GM23248 (cell line): ENCODE results near the gene DPH3. TPM values are rescaled to one million over a fixed set of nuclear protein-coding genes. Genes with fewer than 3 reads are reported as not detected.

ENCODE experiments used
- DNase-seq: peaks from one replicate; pipeline ENCODE4 v3.0.0-alpha.2; 2015
- H2AFZ ChIP-seq: fragments of 200-600 bp; sonication (generic); 2 replicates; pipeline ENCODE4 v1.6.1; 2016; ENCODE audit warnings: antibody characterized with exemption
- H3F3A ChIP-seq: fragments of 200-600 bp; sonication (generic); 2 replicates; pipeline ENCODE4 v1.6.1; 2016; ENCODE audit warnings: mild to moderate bottlenecking, antibody characterized with exemption, mixed run types; ENCODE audit not compliant: insufficient read depth
- H3K27ac ChIP-seq: fragments of 200-600 bp; sonication (generic); 2 replicates; pipeline ENCODE4 v1.5.1; 2016; ENCODE audit warnings: mild to moderate bottlenecking
- H3K27me3 ChIP-seq: fragments of 200-600 bp; sonication (generic); replicated peaks from 2 replicates; pipeline ENCODE4 v1.6.1; 2016; ENCODE audit warnings: mild to moderate bottlenecking; ENCODE audit not compliant: insufficient read depth
- H3K36me3 ChIP-seq: fragments of 200-600 bp; sonication (generic); 2 replicates; pipeline ENCODE4 v1.6.1; 2016; ENCODE audit warnings: low read depth, mild to moderate bottlenecking
- H3K4me1 ChIP-seq: fragments of 200-600 bp; sonication (generic); 2 replicates; pipeline ENCODE4 v1.6.1; 2016; ENCODE audit warnings: mild to moderate bottlenecking; ENCODE audit not compliant: insufficient read depth
- H3K4me2 ChIP-seq: fragments of 200-600 bp; sonication (generic); one replicate; pipeline ENCODE4 v1.6.1; 2016; ENCODE audit warnings: mild to moderate bottlenecking; ENCODE audit not compliant: unreplicated experiment
- H3K4me3 ChIP-seq: fragments of 200-600 bp; sonication (generic); 2 replicates; pipeline ENCODE4 v1.5.1; 2016; ENCODE audit warnings: mild to moderate bottlenecking
- H3K79me2 ChIP-seq: fragments of 200-600 bp; sonication (generic); 2 replicates; pipeline ENCODE4 v1.6.1; 2016; ENCODE audit warnings: mild to moderate bottlenecking; ENCODE audit not compliant: insufficient read depth
- H3K9ac ChIP-seq: fragments of 200-600 bp; sonication (generic); 2 replicates; pipeline ENCODE4 v1.6.1; 2016; ENCODE audit warnings: mild to moderate bottlenecking
- H3K9me2 ChIP-seq: fragments of 200-600 bp; sonication (generic); 2 replicates; pipeline ENCODE4 v1.6.1; 2016; ENCODE audit warnings: mixed run types, mild to moderate bottlenecking, moderate library complexity; ENCODE audit not compliant: insufficient read depth
- H3K9me3 ChIP-seq: fragments of 200-600 bp; sonication (generic); one replicate; pipeline ENCODE4 v1.6.1; 2017; ENCODE audit warnings: low read depth
- H4K20me1 ChIP-seq: fragments of 200-600 bp; sonication (generic); 2 replicates; pipeline ENCODE4 v1.6.0; 2016; ENCODE audit not compliant: insufficient read depth
- EZH2 ChIP-seq: fragments of 200-600 bp; sonication (generic); IDR thresholded peaks from 2 replicates; pipeline ENCODE4 v1.6.1; 2018; ENCODE audit warnings: antibody characterized with exemption, mild to moderate bottlenecking; ENCODE audit not compliant: insufficient read depth, poor library complexity, severe bottlenecking
- EZH2phosphoT487 ChIP-seq: fragments of 200-600 bp; sonication (generic); IDR thresholded peaks from 2 replicates; pipeline ENCODE4 v1.6.1; 2018; ENCODE audit warnings: antibody characterized with exemption, moderate library complexity, mild to moderate bottlenecking, low read depth; ENCODE audit not compliant: insufficient read depth
- WGBS, 2 experiments: methylation state at CpG; one replicate each; pipeline ENCODE4 v1.1.6; 2015 to 2017; ENCODE audit warnings: low lambda C conversion rate in 2 of 2, low coverage in 1 of 2; ENCODE audit errors: missing lambda C conversion rate in 2 of 2; 5-methylcytosine and 5-hydroxymethylcytosine counted together
- in situ Hi-C: fragments of 300-500 bp; cut with MboI; formaldehyde crosslinking; loops from 2 replicates; pipeline ENCODE4 v1.15.0; 2020
- polyA plus RNA-seq: library from polyadenylated mRNA; unstranded; fragments of >200 nt; fragmentation: Nextera tagmentation; extraction: Ambion mirVana; gene quantifications from 2 replicates; pipeline ENCODE4 v1.2.1, GENCODE V29; 2016
- total RNA-seq: library from RNA; depleted of rRNA; stranded (reverse); fragments of >200 nt; shearing (Covaris generic); gene quantifications from 2 replicates; pipeline ENCODE4 v1.2.3, GENCODE V29; 2014

DPH3 gene
- total and polyA plus RNA-seq, 2 experiments from 2014 or later = 27.1 to 51.3 TPM

DNA sequence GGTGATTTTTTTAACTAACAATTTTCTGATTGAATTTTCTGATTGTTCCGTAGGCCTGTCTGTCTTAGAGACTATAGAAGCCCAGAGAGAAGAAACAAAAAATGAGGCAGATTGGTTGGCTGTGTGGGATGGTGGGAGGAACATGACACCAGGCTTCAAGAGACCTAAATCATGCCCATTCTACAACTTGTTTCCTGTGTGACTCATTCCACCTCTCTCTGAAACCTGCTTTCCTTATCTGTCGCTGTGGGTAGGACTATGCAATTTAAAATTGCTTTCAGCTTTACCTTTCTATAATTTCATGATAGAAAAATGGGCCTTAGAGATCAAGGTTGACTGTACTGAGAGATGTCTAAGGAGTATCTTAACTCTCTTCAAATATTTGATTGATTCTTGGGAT, 44.8 kb upstream of the DPH3 start:
- Histone ChIP-seq H2AFZ (no peak overlapping the region), H3K4me1 (peaks cover 18% of the 10 kb centered on the region), H3K79me2 (no peaks in the 10 kb centered on the region), H3K9ac (no peak overlapping the region), H3K9me3 (no peaks in the 10 kb centered on the region), H3K4me3 (no peak overlapping the region), H3K36me3 (0 out of 2 replicates have a peak, but pooled peaks cover 6% of the 10 kb centered on the region), H3K27ac (no peak overlapping the region), H3K4me2 (no peak overlapping the region), H3K9me2 (no peaks in the 10 kb centered on the region), H3K27me3 (no peaks in the 10 kb centered on the region), H4K20me1 (no peaks in the 10 kb centered on the region), H3F3A (peaks cover 30% of the 10 kb centered on the region)
- TF ChIP-seq EZH2phosphoT487 (no peak), EZH2 (no peak)
- 48 to 100% methylated on average over 1 to 2 of the region's 2 CpGs for WGBS, 2 experiments
- peak; percentile 50 for DNase-seq
- in situ Hi-C loops = loop anchor here (10.0 kb wide), 1 partner anchor 205 kb away; the partner anchor contains the start of gene RFTN1

- H3K9me2 ChIP-seq = no peaks in the 10 kb centered on the region
- no peak overlapping the region for H3K27ac ChIP-seq
- no peak overlapping the region for H3K4me3 ChIP-seq
- H3K27me3 ChIP-seq = no peaks in the 10 kb centered on the region
- H2AFZ ChIP-seq = no peak overlapping the region
- H3K9me3 ChIP-seq = no peaks in the 10 kb centered on the region
- H3K4me2 ChIP-seq = no peak overlapping the region
- TF ChIP-seq EZH2 = no peak
- no peak for TF ChIP-seq EZH2phosphoT487
- H3K79me2 ChIP-seq = no peaks in the 10 kb centered on the region
- DNase-seq = no peak
- H3F3A ChIP-seq = peaks cover 30% of the 10 kb centered on the region
- no peak overlapping the region for H3K9ac ChIP-seq
- 69 to 85% methylated on average over 1 of the region's 1 CpG for WGBS, 2 experiments
- no peaks in the 10 kb centered on the region for H4K20me1 ChIP-seq
- in situ Hi-C loops = loop anchor here (10.0 kb wide), 1 partner anchor 206 kb away; the partner anchor contains the start of gene RFTN1
- no peaks in the 10 kb centered on the region for H3K36me3 ChIP-seq
- peaks cover 18% of the 10 kb centered on the region for H3K4me1 ChIP-seq
Measured at GRCh38 chr3:16308727-16309126, 44.0 kb upstream of the DPH3 start.

DNA sequence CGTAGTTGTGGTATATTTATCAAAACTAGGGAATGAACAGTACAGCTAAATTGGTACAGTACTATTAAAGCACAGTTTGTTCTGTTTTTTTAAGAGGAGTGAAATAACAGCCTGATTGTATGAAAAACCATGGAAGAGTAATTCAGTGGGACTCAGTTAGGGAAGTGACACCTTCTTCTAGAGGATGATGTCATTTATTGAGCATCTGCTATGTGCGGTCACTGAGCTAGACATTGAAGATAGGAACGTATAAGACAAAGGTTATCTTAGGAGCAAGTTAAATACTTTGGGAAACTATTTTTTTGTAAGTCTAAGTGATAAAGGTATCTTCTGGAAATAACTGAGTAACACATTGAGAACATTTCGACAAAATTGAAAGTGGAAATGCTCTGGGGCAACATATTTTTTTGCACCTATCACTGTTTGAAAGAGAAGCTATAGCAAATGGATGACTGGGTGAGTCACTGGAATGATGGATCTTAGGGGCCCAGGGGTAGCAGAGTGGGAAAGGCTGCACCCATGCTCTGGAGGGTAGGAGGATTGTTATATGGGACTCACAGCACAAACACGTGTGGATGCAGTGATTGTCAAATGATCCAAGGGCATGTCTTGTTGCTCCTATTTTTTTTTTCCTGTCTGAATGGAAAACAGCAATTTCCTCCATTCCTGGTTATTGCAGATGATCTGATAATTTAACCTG, 43.2 kb upstream of the DPH3 start:
- no peak for TF ChIP-seq EZH2phosphoT487

GRCh38 chr3:16305111-16305541, 40.4 kb upstream of the DPH3 start:
- Histone ChIP-seq H3K79me2 (no peaks in the 10 kb centered on the region), H3K4me2 (no peak overlapping the region), H3K9me3 (no peaks in the 10 kb centered on the region), H3K27me3 (no peaks in the 10 kb centered on the region), H3K27ac (no peak overlapping the region), H3K9me2 (no peaks in the 10 kb centered on the region), H3K36me3 (no peaks in the 10 kb centered on the region), H3K4me1 (peaks cover 5% of the 10 kb centered on the region; the same call in 1 of the 2 replicates), H4K20me1 (no peaks in the 10 kb centered on the region), H3F3A (peaks cover 6% of the 10 kb centered on the region), H3K9ac (no peak overlapping the region), H2AFZ (no peak overlapping the region), H3K4me3 (no peak overlapping the region)
- DNase-seq = no peak
- in situ Hi-C loops = loop anchor here (10.0 kb wide), 1 partner anchor 210 kb away; the partner anchor contains the start of gene RFTN1
- no peak for TF ChIP-seq EZH2phosphoT487
- TF ChIP-seq EZH2 = no peak
- 79 to 85% methylated on average over 7 of the region's 7 CpGs for WGBS, 2 experiments

More for the DNA sequence above, 43.2 kb upstream of the DPH3 start:
- H3K36me3 ChIP-seq = no peaks in the 10 kb centered on the region
- peaks cover 23% of the 10 kb centered on the region for H3F3A ChIP-seq
- H4K20me1 ChIP-seq = no peaks in the 10 kb centered on the region
- in situ Hi-C loops = loop anchor here (10.0 kb wide), 1 partner anchor 207 kb away; the partner anchor contains the start of gene RFTN1
- peaks cover 18% of the 10 kb centered on the region for H3K4me1 ChIP-seq
- WGBS, 2 experiments = 98% methylated on average over 5 of the region's 5 CpGs
- H3K9ac ChIP-seq = no peak overlapping the region
- H3K9me2 ChIP-seq = no peaks in the 10 kb centered on the region
- no peaks in the 10 kb centered on the region for H3K9me3 ChIP-seq
- no peaks in the 10 kb centered on the region for H3K79me2 ChIP-seq
- H3K4me2 ChIP-seq = no peak overlapping the region
- no peak overlapping the region for H3K4me3 ChIP-seq
- H2AFZ ChIP-seq = no peak overlapping the region
- no peak for DNase-seq
- H3K27ac ChIP-seq = no peak overlapping the region
- H3K27me3 ChIP-seq = no peaks in the 10 kb centered on the region
